ENCODE results near the gene OLFML2B.

DNA sequence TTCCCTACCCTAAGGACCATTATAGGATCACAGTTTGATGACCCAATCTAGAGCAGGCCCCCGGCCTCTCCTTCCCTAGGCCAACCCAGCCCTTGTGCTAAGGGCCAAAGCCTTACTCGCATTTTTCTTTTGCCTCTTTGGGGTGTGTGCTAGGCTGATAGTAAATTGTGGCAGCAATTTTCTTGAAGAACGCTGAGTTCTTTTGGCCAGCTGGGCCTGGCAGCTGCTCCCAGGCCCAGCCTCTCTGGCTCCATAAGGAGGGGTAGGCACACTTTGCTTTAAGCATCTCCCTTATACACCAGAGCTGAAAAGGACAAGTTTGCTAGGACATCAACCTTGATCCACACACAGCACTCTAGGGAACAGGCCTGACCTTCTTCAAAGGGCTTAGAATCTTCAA, 4.2 kb downstream of the OLFML2B start:
- TF ChIP-seq EZH2 (IDR thresholded peaks at IDR 0.05; ENCODE audit: borderline replicate concordance, low read depth, low read length, severe bottlenecking): no peak
- TF ChIP-seq, protein P1, sequence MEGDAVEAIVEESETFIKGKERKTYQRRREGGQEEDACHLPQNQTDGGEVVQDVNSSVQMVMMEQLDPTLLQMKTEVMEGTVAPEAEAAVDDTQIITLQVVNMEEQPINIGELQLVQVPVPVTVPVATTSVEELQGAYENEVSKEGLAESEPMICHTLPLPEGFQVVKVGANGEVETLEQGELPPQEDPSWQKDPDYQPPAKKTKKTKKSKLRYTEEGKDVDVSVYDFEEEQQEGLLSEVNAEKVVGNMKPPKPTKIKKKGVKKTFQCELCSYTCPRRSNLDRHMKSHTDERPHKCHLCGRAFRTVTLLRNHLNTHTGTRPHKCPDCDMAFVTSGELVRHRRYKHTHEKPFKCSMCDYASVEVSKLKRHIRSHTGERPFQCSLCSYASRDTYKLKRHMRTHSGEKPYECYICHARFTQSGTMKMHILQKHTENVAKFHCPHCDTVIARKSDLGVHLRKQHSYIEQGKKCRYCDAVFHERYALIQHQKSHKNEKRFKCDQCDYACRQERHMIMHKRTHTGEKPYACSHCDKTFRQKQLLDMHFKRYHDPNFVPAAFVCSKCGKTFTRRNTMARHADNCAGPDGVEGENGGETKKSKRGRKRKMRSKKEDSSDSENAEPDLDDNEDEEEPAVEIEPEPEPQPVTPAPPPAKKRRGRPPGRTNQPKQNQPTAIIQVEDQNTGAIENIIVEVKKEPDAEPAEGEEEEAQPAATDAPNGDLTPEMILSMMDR (IDR thresholded peaks at IDR 0.05; ENCODE audit: borderline replicate concordance, extremely low read depth, low read length, poor library complexity, severe bottlenecking): no peak
